GM10266 (cell line): ENCODE data around the gene SUGP2.

Experiments used
- DNase-seq: peaks from one replicate; pipeline ENCODE4 v3.0.0; 2012; ENCODE audit errors: extremely low spot score
- CTCF ChIP-seq: IDR thresholded peaks from 2 replicates; pipeline ENCODE4 v1.5.1; 2012; ENCODE audit warnings: mild to moderate bottlenecking, low read depth; ENCODE audit not compliant: control insufficient read depth, insufficient read depth; ENCODE audit errors: missing control alignments

Gene SUGP2

GRCh38 chr19:19042732-19043280, 9.5 kb upstream of the SUGP2 start:
- no peak for TF ChIP-seq CTCF
- DNase-seq = no peak

- TF ChIP-seq CTCF = no peak
- no peak for DNase-seq
These were observed 7.1 kb upstream of the SUGP2 start for GRCh38 chr19:19040417-19040816.

GRCh38 chr19:19039901-19040300, 6.6 kb upstream of the SUGP2 start:
- TF ChIP-seq CTCF = no peak
- DNase-seq = no peak

GRCh38 chr19:19034204-19034624, 897 bp upstream of the SUGP2 start:
- peak; percentile 85 for DNase-seq
- no peak for TF ChIP-seq CTCF

GRCh38 chr19:19033176-19033425, 216 bp downstream of the SUGP2 start:
- TF ChIP-seq CTCF = no peak
- DNase-seq = no peak

- no peak for TF ChIP-seq CTCF
- peak; percentile 96 for DNase-seq
These were observed 719 bp downstream of the SUGP2 start for GRCh38 chr19:19032420-19033175.

- TF ChIP-seq CTCF = no peak
These were observed 1.4 kb downstream of the SUGP2 start for GRCh38 chr19:19031891-19032290.

More at GRCh38 chr19:19031891-19032290, 1.4 kb downstream of the SUGP2 start:
- no peak for DNase-seq
